ENCODE results near the gene NUP58. TPM values are rescaled to one million over a fixed set of nuclear protein-coding genes. Genes with fewer than 3 reads are reported as not detected.
A peak's percentile ranks its signal among the peaks of the same experiment; 100 is the strongest.
"Not testable (repeated sequence)": the region's sequence is repeated elsewhere in the genome, so short reads cannot be mapped to it uniquely, and the experiment has no call there.

Gene NUP58
- total RNA-seq, 8 experiments from 2014 or later: 41.6 to 89.5 (median 65.6) TPM

DNA sequence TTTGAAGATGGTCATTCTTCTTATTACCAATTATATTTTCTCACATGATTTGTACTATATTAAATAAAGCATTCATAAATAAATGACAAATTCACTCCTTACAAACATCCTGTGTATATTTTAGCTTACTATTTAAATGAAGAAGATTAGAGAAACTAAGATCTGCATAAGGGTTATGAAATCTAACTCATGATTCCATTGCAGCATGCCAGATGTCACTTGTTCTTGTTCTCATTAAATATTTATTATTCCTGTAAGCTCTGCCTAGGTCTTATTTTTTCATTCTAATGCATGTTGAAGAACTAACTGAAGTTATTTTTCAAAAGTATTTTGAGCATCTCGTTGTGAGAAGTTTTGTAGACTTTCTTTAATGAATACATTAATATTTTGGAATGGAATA lies 18.3 kb downstream of the NUP58 start:
- Histone ChIP-seq H3K4me1 (replicated peaks in 1 of 2) (no peaks in the 10 kb centered on the region), H3K27ac (no peak overlapping the region), H3K4me3 (no peak overlapping the region)
- peak in 3 of 8 experiments; percentile 70 to 92 (median 77) for ATAC-seq (replicated peaks in 6 of 8)
- in situ Hi-C loops (cut with MboI; ENCODE audit: low pct_unique_long_range_greater_than_20kb in 2 of 9, low sequenced_read_pairs in 9 of 9, unreplicated experiment in 9 of 9): no loop called here
- 50 to 100% (median 100%) methylated on average over 1 of the region's 1 CpG; no CpG with 5 or more reads in 1 of the 10 experiments for WGBS, 10 experiments

- H3K4me3 ChIP-seq: no peak overlapping the region
- no peak overlapping the region for H3K27ac ChIP-seq
- WGBS, 10 experiments: 44 to 96% (median 91%) methylated on average over 1 to 2 of the region's 2 CpGs
- H3K4me1 ChIP-seq (replicated peaks in 1 of 2): no peaks in the 10 kb centered on the region
- ATAC-seq (replicated peaks in 6 of 8): no peak
- in situ Hi-C loops (cut with MboI; ENCODE audit: low pct_unique_long_range_greater_than_20kb in 2 of 9, low sequenced_read_pairs in 9 of 9, unreplicated experiment in 9 of 9): no loop called here
Measured at GRCh38 chr13:25324100-25324499, 22.7 kb downstream of the NUP58 start.

GRCh38 chr13:25329706-25330105 lies 28.3 kb downstream of the NUP58 start:
- Histone ChIP-seq H3K4me3 (no peak overlapping the region), H3K27ac (no peak overlapping the region), H3K4me1 (replicated peaks in 1 of 2) (no peaks in the 10 kb centered on the region)
- in situ Hi-C loops (cut with MboI; ENCODE audit: low pct_unique_long_range_greater_than_20kb in 2 of 9, low sequenced_read_pairs in 9 of 9, unreplicated experiment in 9 of 9): no loop called here
- WGBS, 10 experiments: 89 to 100% (median 96%) methylated on average over 1 to 4 of the region's 4 CpGs; no CpG with 5 or more reads in 1 of the 10 experiments
- peak in 2 of 8 experiments; percentile 43 to 44 for ATAC-seq (replicated peaks in 6 of 8)

GRCh38 chr13:25330541-25330940 lies 29.1 kb downstream of the NUP58 start:
- ATAC-seq (replicated peaks in 6 of 8): no peak
- in situ Hi-C loops (cut with MboI; ENCODE audit: low pct_unique_long_range_greater_than_20kb in 2 of 9, low sequenced_read_pairs in 9 of 9, unreplicated experiment in 9 of 9): no loop called here
- 83 to 100% (median 100%) methylated on average over 1 of the region's 1 CpG; no CpG with 5 or more reads in 3 of the 10 experiments for WGBS, 10 experiments
- Histone ChIP-seq H3K4me3 (no peak overlapping the region), H3K4me1 (replicated peaks in 1 of 2) (no peaks in the 10 kb centered on the region), H3K27ac (no peak overlapping the region)

- Histone ChIP-seq H3K4me1 (replicated peaks in 1 of 2) (no peaks in the 10 kb centered on the region), H3K4me3 (no peak overlapping the region), H3K27ac (no peak overlapping the region)
- in situ Hi-C loops (cut with MboI; ENCODE audit: low pct_unique_long_range_greater_than_20kb in 2 of 9, low sequenced_read_pairs in 9 of 9, unreplicated experiment in 9 of 9): no loop called here
- ATAC-seq (replicated peaks in 6 of 8): no peak
- 32 to 100% (median 70%) methylated on average over 1 to 3 of the region's 3 CpGs for WGBS, 10 experiments
Measured at GRCh38 chr13:25335856-25336255, 34.4 kb downstream of the NUP58 start.

DNA sequence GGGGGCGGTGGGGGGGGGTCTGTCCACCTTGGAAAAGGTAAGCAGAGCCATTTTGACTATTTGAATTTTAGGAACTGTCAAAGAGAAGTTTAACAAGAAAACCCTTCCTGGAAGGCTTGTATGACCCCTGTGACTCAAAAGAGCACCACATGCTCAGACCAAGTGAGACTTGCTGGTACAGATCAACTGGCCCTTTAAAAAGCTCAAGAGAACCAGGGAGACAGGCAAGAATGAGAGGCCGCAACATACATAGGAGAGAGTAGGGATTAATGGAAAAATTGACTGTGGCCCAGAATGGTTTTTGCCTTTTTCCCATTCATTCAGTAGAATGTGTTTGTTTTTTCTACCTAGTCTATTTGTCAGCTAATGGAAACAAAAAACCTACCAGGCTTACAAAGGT lies 44.2 kb downstream of the NUP58 start:
- Histone ChIP-seq H3K4me1 (replicated peaks in 1 of 2) (no peaks in the 10 kb centered on the region), H3K4me3 (no peak overlapping the region), H3K27ac (no peak overlapping the region)
- WGBS, 10 experiments: 80 to 100% (median 92%) methylated on average over 1 to 2 of the region's 2 CpGs; no CpG with 5 or more reads in 3 of the 10 experiments
- in situ Hi-C loops (cut with MboI; ENCODE audit: low pct_unique_long_range_greater_than_20kb in 2 of 9, low sequenced_read_pairs in 9 of 9, unreplicated experiment in 9 of 9): no loop called here
- ATAC-seq (replicated peaks in 6 of 8): peak in 1 of 8 experiments; percentile 52

- ATAC-seq (replicated peaks in 6 of 8): peak in 1 of 8 experiments; percentile 73
- WGBS, 10 experiments: 70 to 100% (median 87%) methylated on average over 1 to 2 of the region's 2 CpGs; no CpG with 5 or more reads in 4 of the 10 experiments
- in situ Hi-C loops (cut with MboI; ENCODE audit: low pct_unique_long_range_greater_than_20kb in 2 of 9, low sequenced_read_pairs in 9 of 9, unreplicated experiment in 9 of 9): no loop called here
Measured at GRCh38 chr13:25347151-25347550, 45.7 kb downstream of the NUP58 start.

GRCh38 chr13:25351404-25351803 lies 50.0 kb downstream of the NUP58 start:
- no peaks in the 10 kb centered on the region for H3K4me1 ChIP-seq (replicated peaks in 1 of 2)
- WGBS, 10 experiments: 0 to 100% (median 92%) methylated on average over 1 of the region's 1 CpG; no CpG with 5 or more reads in 2 of the 10 experiments

More at GRCh38 chr13:25347151-25347550, 45.7 kb downstream of the NUP58 start:
- no peak overlapping the region for H3K4me3 ChIP-seq
- no peak overlapping the region for H3K27ac ChIP-seq
- no peaks in the 10 kb centered on the region for H3K4me1 ChIP-seq (replicated peaks in 1 of 2)

GRCh38 chr13:25352230-25352629 lies 50.8 kb downstream of the NUP58 start:
- no peak overlapping the region for H3K4me3 ChIP-seq
- no peak overlapping the region for H3K27ac ChIP-seq
- in situ Hi-C loops (cut with MboI; ENCODE audit: low pct_unique_long_range_greater_than_20kb in 2 of 9, low sequenced_read_pairs in 9 of 9, unreplicated experiment in 9 of 9): no loop called here
- no peaks in the 10 kb centered on the region for H3K4me1 ChIP-seq (replicated peaks in 1 of 2)
- no peak for ATAC-seq (replicated peaks in 6 of 8)
- WGBS, 10 experiments: 21 to 93% (median 75%) methylated on average over 1 to 3 of the region's 3 CpGs

More at GRCh38 chr13:25351404-25351803, 50.0 kb downstream of the NUP58 start:
- H3K4me3 ChIP-seq: no peak overlapping the region
- peak in 2 of 8 experiments; percentile 51 to 61 for ATAC-seq (replicated peaks in 6 of 8)
- H3K27ac ChIP-seq: no peak overlapping the region
- in situ Hi-C loops (cut with MboI; ENCODE audit: low pct_unique_long_range_greater_than_20kb in 2 of 9, low sequenced_read_pairs in 9 of 9, unreplicated experiment in 9 of 9): no loop called here

DNA sequence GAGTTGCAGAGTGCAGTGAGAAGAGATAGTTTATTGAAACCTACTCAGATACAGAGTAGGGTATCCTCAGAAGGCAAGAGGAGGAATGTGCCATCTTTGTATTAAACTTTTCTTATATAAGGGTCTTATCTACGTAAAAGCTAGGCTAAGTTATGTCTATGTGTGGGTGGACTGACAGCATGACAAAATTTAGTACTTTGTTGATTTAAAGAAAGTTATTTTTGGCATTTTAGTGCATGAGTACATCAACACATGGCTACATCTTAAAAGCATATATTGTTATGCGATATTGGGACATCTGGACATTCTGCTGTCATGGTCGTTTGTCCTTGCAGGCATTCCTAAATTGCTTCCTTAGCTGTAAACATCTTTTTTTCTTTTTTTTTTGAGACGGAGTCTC lies 51.4 kb downstream of the NUP58 start:
- no peak overlapping the region for H3K27ac ChIP-seq
- no peak overlapping the region for H3K4me3 ChIP-seq
- H3K4me1 ChIP-seq (replicated peaks in 1 of 2): no peaks in the 10 kb centered on the region
- 26 to 93% (median 62%) methylated on average over 2 to 4 of the region's 4 CpGs; no CpG with 5 or more reads in 1 of the 10 experiments for WGBS, 10 experiments
- ATAC-seq (replicated peaks in 6 of 8): no peak
- in situ Hi-C loops (cut with MboI; ENCODE audit: low pct_unique_long_range_greater_than_20kb in 2 of 9, low sequenced_read_pairs in 9 of 9, unreplicated experiment in 9 of 9): no loop called here

GRCh38 chr13:25353344-25353743 lies 51.9 kb downstream of the NUP58 start:
- no peak for ATAC-seq (replicated peaks in 6 of 8)
- Histone ChIP-seq H3K27ac (no peak overlapping the region), H3K4me3 (no peak overlapping the region), H3K4me1 (replicated peaks in 1 of 2) (no peaks in the 10 kb centered on the region)
- in situ Hi-C loops (cut with MboI; ENCODE audit: low pct_unique_long_range_greater_than_20kb in 2 of 9, low sequenced_read_pairs in 9 of 9, unreplicated experiment in 9 of 9): no loop called here
- WGBS, 10 experiments: 32 to 94% (median 83%) methylated on average over 2 to 4 of the region's 4 CpGs; no CpG with 5 or more reads in 4 of the 10 experiments

DNA sequence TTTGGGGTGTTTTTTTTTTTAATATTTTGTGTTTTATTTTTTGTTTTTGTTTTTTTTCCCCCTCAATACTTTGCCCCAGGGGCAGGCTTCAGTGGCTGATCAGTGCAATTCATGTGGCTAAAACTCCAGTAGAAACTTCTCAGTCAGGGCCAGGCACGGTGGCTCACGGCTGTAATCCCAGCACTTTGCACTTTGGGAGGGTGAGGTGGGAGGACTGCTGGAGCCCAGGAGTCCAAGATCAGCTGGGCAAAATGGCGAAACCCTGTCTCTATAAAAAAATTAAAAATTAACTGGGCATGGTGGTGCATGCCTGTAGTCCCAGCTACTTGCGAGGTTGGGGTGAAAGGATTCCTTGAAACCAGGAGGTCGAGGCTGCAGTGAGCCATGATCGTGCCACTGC lies 53.0 kb downstream of the NUP58 start:
- in situ Hi-C loops (cut with MboI; ENCODE audit: low pct_unique_long_range_greater_than_20kb in 2 of 9, low sequenced_read_pairs in 9 of 9, unreplicated experiment in 9 of 9): no loop called here
- Histone ChIP-seq H3K4me3 (no peak overlapping the region), H3K27ac (no peak overlapping the region), H3K4me1 (replicated peaks in 1 of 2) (no peaks in the 10 kb centered on the region)
- 0 to 88% (median 82%) methylated on average over 1 to 5 of the region's 6 CpGs; no CpG with 5 or more reads in 2 of the 10 experiments for WGBS, 10 experiments
- ATAC-seq (replicated peaks in 6 of 8): no peak

- H3K27ac ChIP-seq; in situ Hi-C loops (cut with MboI; ENCODE audit: low pct_unique_long_range_greater_than_20kb in 2 of 9, low sequenced_read_pairs in 9 of 9, unreplicated experiment in 9 of 9); H3K4me1 ChIP-seq (replicated peaks in 1 of 2); ATAC-seq (replicated peaks in 6 of 8); H3K4me3 ChIP-seq: not testable (repeated sequence)
- 54 to 95% (median 83%) methylated on average over 1 to 6 of the region's 6 CpGs for WGBS, 10 experiments
Measured at GRCh38 chr13:25360443-25360842, 59.0 kb downstream of the NUP58 start.

GRCh38 chr13:25365720-25366235 lies 64.4 kb downstream of the NUP58 start:
- no peak for ATAC-seq (replicated peaks in 6 of 8)
- H3K27ac ChIP-seq: no peak overlapping the region
- H3K4me1 ChIP-seq (replicated peaks in 1 of 2): no peaks in the 10 kb centered on the region
- 41 to 97% (median 88%) methylated on average over 4 to 17 of the region's 32 CpGs for WGBS, 10 experiments
- H3K4me3 ChIP-seq: no peak overlapping the region
- in situ Hi-C loops (cut with MboI; ENCODE audit: low pct_unique_long_range_greater_than_20kb in 2 of 9, low sequenced_read_pairs in 9 of 9, unreplicated experiment in 9 of 9): no loop called here
